Measurements from ENCODE around the gene TNFAIP8L2. TPM values are rescaled to one million over a fixed set of nuclear protein-coding genes. Genes with fewer than 3 reads are reported as not detected.

TNFAIP8L2 gene
- total RNA-seq (2014; rRNA removed; shearing (Covaris generic)) = not detected in 2 replicates

DNA sequence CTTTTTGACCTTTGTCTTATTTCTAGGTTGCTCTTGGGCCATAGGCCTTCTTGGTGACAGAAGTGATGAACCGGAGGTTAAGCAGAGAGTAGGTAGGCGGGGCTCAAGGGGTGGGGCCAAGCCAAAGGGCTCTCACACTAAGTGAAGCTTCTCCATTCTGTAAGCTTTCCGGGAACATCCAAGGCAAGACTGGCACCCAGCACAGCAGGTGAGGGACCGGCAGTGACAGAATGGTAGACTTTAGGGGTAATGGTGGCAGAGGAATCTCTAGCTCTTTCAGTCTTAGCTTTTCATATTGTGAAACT, at the start of gene TNFAIP8L2:
Gene TNFAIP8L2 (plus strand): TSS at position 135 of the 305 bp plus-strand sequence. CDS start 2,049 bp downstream, outside the sequence.
- Histone ChIP-seq H3K9me3 (replicated peaks) (no peaks in the 10 kb centered on the region), H3K4me3 (no peak within 1 kb of the TSS), H3K36me3 (peaks cover 5% of the 10 kb centered on the region; the same call in 1 of the 2 replicates), H3K4me1 (no peaks in the 10 kb centered on the region), H3K27me3 (no peaks in the 10 kb centered on the region), H3K27ac (no peak within 1 kb of the TSS)
- DNase-seq = no peak

DNA sequence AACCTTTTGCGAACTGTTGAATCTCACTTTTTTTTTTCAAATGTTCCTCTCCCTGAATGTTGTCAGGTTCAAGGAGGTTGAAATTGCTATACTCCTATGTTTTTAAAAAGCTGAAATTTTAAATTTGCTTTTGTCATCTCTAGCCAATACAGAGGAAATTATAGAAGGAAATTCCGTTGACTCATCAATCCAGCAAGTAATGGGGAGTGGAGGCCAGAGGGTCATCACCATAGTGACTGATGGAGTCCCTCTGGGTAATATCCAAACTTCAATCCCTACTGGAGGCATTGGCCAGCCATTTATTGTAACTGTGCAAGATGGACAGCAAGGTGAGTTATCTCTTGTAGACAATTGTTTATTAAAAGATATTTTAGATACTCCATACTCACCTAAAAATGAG, 49.6 kb upstream of the TNFAIP8L2 start:
- Histone ChIP-seq H3K27ac (no peak overlapping the region), H3K4me3 (no peak overlapping the region), H3K36me3 (no peaks in the 10 kb centered on the region), H3K9me3 (replicated peaks) (no peaks in the 10 kb centered on the region), H3K4me1 (no peaks in the 10 kb centered on the region), H3K27me3 (no peaks in the 10 kb centered on the region)
- DNase-seq = no peak

DNA sequence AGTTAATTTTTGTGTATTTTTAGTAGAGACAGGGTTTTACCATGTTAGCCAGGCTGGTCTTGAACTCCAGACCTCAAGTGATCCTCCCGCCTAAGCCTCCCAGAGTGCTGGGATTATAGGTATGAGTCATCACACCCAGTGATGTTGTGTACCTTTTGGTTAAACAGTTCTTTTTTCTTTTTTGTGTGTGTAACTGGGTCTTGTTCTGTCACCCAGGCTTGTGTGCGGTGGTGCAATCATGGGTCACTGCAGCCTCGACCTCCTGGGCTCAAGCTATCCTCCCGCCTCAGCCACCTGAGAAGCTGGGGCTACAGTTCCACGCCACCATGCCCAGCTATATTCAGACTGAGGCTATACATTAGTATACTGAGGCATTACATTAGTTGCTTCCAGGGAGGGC, 48.1 kb upstream of the TNFAIP8L2 start:
- Histone ChIP-seq H3K9me3 (replicated peaks) (no peaks in the 10 kb centered on the region), H3K4me1 (no peaks in the 10 kb centered on the region), H3K36me3 (no peaks in the 10 kb centered on the region), H3K27me3 (no peaks in the 10 kb centered on the region), H3K4me3 (no peak overlapping the region), H3K27ac (no peak overlapping the region)
- no peak for DNase-seq

DNA sequence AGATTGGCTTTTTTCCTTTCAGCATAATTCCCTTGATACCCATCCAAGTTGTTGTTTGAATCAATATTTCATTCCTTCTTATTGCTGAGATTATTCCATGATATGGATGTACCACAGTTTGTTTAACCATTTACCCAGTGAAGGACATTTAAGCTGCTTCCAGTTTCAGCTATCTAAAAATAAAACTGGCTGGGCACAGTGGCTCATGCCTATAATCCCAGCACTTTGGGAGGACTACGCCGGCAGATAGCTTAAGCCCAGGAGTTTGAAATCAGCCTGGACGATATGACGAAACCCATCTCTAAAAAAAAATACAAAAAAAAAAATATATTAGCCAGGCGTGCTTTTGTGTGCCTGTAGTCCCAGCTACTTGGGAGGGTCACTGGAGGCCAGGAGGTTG, 42.6 kb upstream of the TNFAIP8L2 start:
- Histone ChIP-seq H3K9me3 (replicated peaks) (no peaks in the 10 kb centered on the region), H3K27ac (no peak overlapping the region), H3K4me1 (no peaks in the 10 kb centered on the region), H3K4me3 (no peak overlapping the region), H3K27me3 (no peaks in the 10 kb centered on the region), H3K36me3 (no peaks in the 10 kb centered on the region)
- no peak for DNase-seq

DNA sequence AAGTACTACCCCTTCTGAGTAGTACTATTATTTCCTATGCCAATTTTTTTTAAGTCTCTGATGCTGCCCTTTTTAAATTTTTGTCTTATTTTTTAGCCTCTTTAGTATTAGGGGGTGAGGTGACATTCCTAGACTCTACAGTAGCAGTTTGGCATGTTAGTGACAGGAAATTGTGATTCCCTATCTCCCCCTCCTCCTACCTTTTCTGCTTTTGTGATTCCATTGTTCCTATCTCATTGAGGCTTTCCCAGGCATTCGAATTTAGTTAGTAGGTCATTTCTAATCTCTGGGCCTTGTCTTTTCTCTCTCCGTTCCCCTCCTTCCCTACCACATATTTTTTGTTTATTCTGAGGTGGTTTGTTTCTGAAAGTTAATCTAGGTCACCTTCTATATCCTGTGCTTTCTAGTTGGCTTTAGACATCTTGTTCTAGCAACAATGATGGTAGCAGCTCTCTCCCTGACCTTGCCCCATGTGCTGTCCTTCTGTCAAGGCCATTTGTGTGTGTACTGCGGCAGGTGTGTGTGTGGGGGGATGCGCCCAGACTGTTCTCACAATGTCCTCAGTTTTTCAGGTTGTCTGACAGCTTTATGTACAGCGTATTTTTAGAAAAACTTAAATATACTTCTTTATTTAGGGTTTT, 31.6 kb upstream of the TNFAIP8L2 start:
- no peak overlapping the region for H3K27ac ChIP-seq
- no peaks in the 10 kb centered on the region for H3K27me3 ChIP-seq
- H3K36me3 ChIP-seq = no peaks in the 10 kb centered on the region
- no peak overlapping the region for H3K4me3 ChIP-seq
- no peaks in the 10 kb centered on the region for H3K4me1 ChIP-seq
- no peaks in the 10 kb centered on the region for H3K9me3 ChIP-seq (replicated peaks)
- no peak for DNase-seq

DNA sequence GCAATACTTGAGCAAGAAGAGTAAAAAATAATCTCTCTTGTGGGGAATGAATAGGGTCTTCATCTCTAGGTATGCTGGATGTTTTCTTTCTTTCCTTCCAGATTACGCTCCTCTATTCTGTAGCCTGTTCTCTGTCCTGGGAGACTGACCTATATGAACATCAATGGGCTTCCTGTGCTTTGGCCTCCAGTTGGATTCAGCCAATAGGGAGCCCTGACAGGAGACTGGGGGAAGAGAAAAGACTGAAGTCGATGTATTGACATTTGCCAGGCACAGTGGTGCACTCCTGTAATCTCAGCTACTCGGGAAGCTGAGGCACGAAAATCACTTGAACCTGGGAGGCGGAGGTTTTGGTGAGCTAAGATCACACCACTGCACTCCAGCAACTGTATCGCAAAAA, 27.6 kb upstream of the TNFAIP8L2 start:
- Histone ChIP-seq H3K27me3 (no peaks in the 10 kb centered on the region), H3K27ac (no peak overlapping the region), H3K36me3 (peaks cover 3% of the 10 kb centered on the region; the same call in 1 of the 2 replicates), H3K4me3 (no peak overlapping the region), H3K4me1 (no peaks in the 10 kb centered on the region), H3K9me3 (replicated peaks) (no peaks in the 10 kb centered on the region)
- no peak for DNase-seq

DNA sequence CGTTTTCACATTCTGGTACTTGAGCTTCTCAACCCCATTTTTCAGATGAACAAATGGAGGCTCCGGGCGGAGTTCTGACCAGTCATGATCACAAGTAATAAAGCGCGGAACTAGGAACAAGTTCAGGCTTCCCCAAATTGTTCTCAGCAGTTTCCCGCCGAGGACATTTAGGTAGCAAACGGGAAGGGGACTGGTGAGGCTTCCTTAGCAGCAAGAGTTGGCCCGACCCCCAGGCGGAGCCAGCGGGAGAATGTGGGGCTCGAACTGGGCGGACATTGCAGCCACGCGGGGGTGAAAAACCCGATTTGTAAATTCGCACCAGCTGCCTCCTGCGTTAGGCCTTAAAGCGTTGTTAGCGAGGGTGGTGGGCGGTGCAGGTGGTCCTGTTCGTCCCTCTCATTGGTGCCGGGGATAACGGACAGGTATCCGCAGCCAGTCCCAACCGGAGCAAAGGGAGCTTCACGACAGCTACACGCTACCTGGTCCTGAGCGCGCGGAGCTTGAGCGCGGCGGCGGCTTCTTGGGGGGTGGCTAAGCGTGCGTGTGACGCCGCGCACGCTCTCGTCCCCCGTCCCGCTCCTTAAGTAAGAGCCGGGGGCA, 25.4 kb upstream of the TNFAIP8L2 start:
- DNase-seq = no peak
- H3K4me3 ChIP-seq = no peak overlapping the region
- peaks cover 9% of the 10 kb centered on the region; the same call in 1 of the 2 replicates for H3K36me3 ChIP-seq
- no peak overlapping the region for H3K27ac ChIP-seq
- no peaks in the 10 kb centered on the region for H3K27me3 ChIP-seq
- H3K4me1 ChIP-seq = no peaks in the 10 kb centered on the region
- H3K9me3 ChIP-seq (replicated peaks) = no peaks in the 10 kb centered on the region

DNA sequence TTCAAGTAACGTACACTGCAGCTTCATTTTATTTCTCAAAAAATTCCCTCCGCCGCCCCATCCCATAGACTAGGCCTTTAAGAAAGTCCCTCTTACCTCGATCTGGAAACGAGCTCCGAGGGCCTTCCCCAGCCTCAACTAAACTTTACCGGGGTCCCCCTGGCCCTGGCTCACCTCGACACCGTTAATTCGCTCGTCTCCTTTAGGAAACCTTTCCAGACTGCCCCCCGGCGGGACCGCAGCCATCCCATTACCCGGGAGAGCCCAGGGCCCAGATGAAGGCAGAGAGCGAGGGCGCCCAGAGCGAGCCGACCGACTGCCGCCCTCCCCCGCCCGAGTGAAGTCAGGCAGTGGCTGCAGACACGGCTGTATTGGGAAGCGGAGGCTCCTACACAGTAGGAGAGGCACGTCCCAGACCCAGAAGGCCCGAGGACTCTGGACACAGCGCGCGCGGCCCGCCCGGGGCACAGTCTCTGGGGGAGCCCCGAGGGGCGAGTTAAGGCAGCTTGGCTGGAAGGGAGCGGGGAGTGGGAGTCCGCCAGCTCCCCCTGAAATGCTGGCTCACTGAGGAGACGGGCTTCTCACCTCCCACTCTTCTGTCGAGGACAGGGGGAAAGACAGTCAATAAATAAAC, 24.6 kb upstream of the TNFAIP8L2 start:
- no peak overlapping the region for H3K4me3 ChIP-seq
- H3K4me1 ChIP-seq = no peaks in the 10 kb centered on the region
- H3K27me3 ChIP-seq = no peaks in the 10 kb centered on the region
- H3K36me3 ChIP-seq = peaks cover 9% of the 10 kb centered on the region; the same call in 1 of the 2 replicates
- H3K27ac ChIP-seq = no peak overlapping the region
- DNase-seq = no peak
- H3K9me3 ChIP-seq (replicated peaks) = no peaks in the 10 kb centered on the region

DNA sequence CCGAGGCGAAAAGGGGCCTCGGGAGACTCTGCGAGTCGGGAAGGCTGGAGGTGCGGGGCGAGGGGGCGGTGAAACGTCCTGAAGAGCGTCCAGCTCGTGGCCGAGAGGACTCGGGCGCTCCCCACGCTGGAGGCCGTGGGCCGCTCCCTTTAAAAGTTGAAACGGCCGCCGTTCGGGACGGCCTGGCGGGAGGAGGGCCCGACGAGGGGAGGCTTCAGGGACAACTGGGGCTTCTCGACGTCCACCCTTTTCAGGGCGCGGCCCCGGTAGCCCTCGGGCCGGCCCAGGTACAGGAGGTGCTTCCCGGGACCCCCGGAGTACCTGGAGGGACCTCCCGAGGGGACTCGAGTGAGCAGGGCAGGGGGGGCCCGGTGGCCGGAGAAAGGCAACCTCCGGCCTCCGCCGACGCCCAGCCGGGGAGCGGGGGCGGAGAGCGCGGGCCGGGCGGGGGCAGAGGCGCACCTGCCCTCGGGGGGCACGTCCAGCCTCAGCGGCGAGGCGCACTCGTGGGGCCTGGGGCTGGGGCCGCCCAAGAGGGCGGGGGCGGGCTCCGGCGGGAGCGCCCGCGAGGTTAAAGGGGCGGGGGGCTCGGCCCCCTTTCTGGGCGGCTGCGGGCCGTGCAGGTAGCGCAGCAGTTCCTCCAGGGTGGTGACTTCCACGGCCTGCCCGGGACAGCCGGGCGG, 24.0 kb upstream of the TNFAIP8L2 start:
- Histone ChIP-seq H3K4me3 (no peak overlapping the region), H3K9me3 (replicated peaks) (no peaks in the 10 kb centered on the region), H3K27ac (no peak overlapping the region), H3K36me3 (peaks cover 9% of the 10 kb centered on the region; the same call in 1 of the 2 replicates), H3K27me3 (no peaks in the 10 kb centered on the region), H3K4me1 (no peaks in the 10 kb centered on the region)
- no peak for DNase-seq

DNA sequence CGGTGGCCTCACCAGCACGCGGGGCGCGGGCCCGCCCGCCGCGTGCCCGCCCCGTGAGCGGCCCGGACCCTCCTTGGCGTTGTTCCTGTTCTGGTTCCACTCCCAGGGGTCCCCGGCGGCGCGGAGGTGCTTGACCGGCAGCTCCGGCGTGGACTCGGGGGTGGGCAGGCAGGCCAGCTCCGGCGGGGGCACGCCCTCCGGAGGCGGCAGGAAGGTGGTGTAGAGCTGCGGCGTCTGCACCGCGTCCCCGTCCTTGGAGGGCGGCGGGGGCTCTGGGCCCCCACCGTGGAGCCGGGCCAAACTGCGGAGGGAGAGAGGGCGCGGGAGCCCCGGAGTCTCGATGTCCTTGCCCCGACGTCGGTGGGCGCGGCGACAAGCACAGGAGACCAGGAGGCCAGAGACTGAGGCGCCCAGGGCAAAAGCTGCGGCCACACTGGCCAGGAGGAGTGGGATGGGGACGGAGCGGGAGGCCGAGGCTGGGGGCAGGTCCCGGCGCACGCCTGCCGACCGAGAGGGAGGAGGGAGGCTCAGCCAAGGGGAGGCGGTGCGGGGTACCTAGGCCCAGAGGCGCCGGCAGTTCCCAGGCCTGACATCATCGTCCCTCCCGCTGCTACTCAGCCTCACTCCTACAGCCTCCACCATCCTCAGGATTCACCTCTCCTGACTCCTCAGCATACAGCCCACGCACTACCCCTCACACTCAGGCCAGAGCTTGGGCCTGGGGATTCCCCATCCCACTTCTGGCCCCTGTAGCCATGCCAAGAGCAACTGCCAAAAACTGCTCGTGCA, 23.2 kb upstream of the TNFAIP8L2 start:
- H3K36me3 ChIP-seq = peaks cover 9% of the 10 kb centered on the region; the same call in 1 of the 2 replicates
- no peak overlapping the region for H3K4me3 ChIP-seq
- no peak for DNase-seq
- no peaks in the 10 kb centered on the region for H3K4me1 ChIP-seq
- no peaks in the 10 kb centered on the region for H3K27me3 ChIP-seq
- no peaks in the 10 kb centered on the region for H3K9me3 ChIP-seq (replicated peaks)
- no peak overlapping the region for H3K27ac ChIP-seq

DNA sequence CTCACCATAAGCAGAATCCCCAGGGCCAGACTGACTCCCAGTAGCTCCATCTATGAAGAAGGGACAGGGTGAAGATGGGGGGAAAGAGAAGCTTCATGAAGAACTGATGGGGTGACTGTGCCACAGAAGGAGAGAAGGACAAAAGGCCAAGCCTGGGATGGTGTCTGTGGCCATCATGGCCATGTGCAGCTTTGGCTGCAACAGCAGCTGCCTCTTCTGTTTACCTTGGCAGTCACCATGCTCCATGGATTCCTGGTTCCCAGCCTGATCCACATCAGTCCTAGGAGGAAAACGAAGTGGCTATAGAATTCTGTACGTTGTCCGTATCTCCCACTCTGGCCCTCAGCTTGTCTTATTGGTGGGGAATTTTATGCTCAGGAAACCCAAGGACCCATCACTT, 22.1 kb upstream of the TNFAIP8L2 start:
- Histone ChIP-seq H3K27ac (no peak overlapping the region), H3K4me1 (no peaks in the 10 kb centered on the region), H3K4me3 (no peak overlapping the region), H3K36me3 (peaks cover 9% of the 10 kb centered on the region; the same call in 1 of the 2 replicates), H3K27me3 (no peaks in the 10 kb centered on the region), H3K9me3 (replicated peaks) (no peaks in the 10 kb centered on the region)
- DNase-seq = no peak

DNA sequence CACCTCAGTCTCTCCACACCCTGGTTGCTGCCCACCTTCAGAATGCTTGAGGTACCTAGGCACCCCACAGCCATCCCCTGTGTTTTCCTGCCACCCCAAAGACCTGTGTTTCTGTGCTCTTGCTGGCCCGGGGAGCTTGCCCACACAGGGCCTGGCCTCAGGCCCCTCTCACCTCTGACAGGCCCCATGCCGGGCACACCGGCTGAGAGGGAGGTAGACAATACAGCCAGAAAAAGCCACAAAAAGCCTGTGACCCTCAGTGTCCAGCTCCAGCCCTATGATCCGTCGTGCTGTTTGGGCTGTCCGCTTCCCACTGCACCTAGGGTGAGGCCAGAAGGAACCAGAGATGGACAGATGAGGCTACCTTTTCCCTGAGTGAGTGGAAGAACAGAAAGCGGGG, 21.5 kb upstream of the TNFAIP8L2 start:
- Histone ChIP-seq H3K4me1 (no peaks in the 10 kb centered on the region), H3K4me3 (no peak overlapping the region), H3K36me3 (peaks cover 9% of the 10 kb centered on the region; the same call in 1 of the 2 replicates), H3K27me3 (no peaks in the 10 kb centered on the region), H3K9me3 (replicated peaks) (no peaks in the 10 kb centered on the region), H3K27ac (no peak overlapping the region)
- DNase-seq = no peak

DNA sequence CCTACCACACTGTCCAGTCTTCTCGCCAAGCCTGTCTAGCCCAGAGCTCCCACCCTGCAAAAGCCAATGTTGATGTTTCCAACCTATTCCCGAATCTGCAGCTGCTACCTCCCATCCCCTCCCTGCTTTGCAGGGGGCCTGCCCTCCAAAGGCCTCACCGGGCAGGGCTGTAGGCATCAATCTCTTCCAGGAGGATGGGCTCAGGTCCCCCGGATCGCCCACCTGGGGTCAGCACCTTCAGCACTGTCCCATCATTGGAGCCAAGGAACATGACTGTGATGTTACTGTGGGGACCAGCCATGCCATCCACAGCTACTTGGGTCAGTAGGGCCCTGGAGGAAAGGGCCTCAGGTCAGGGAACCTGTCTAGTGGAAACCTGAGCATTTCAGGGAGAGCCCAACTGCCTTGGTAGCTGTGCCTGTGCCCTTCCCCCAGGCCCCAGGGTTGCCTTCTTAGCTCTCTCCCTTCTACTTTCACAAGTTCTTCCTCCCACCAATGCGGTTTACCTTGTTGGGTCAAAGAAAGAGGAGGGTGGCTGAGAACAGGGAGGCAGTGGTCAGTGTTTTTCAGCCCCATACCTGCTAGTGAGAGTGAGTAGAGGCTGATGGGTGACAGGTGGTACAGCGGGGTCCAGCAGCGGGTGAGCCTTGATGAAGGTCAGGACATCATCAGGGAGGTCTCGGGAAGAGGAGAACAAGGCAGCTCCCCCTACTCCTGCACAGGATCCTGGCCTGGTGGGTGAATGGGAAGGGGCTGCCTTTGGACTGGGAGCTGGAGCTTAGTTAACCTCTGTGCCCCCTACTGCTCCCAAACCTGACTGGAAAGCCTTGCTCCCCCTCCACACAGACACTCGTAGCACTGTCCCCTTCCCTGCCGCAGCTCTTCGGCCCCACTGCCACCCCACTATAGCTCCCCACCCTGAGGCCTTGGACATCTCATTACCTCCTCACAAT, 20.7 kb upstream of the TNFAIP8L2 start:
- Histone ChIP-seq H3K9me3 (replicated peaks) (no peaks in the 10 kb centered on the region), H3K4me1 (no peaks in the 10 kb centered on the region), H3K36me3 (peaks cover 9% of the 10 kb centered on the region; the same call in 1 of the 2 replicates), H3K4me3 (no peak overlapping the region), H3K27ac (no peak overlapping the region), H3K27me3 (no peaks in the 10 kb centered on the region)
- DNase-seq = no peak

DNA sequence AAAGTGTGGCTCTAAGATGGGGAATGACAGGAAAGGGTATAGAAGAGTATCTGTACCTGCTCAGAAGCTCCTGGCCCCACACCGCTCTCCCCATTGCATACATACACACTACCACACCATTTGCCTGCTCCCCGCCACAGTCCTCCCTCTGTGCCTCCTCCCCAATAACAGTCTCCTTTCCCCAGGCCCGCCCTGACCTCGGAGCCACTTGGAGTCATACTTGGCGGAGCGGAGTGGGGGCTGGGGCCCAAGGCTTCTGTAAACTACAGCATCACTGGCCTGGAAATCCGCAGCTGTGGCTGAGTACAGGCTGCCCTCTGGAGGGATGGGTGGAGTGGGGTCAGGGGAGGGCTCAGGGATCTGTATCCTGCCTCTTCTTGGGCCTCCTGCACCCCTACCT, 18.7 kb upstream of the TNFAIP8L2 start:
- Histone ChIP-seq H3K4me3 (no peak overlapping the region), H3K9me3 (replicated peaks) (no peaks in the 10 kb centered on the region), H3K36me3 (peaks cover 9% of the 10 kb centered on the region; the same call in 1 of the 2 replicates), H3K27me3 (no peaks in the 10 kb centered on the region), H3K4me1 (peaks cover 12% of the 10 kb centered on the region), H3K27ac (no peak overlapping the region)
- DNase-seq = no peak
